Fibroblast of lung (primary cell): ENCODE data around the gene ABCD4.

Experiments
- EZH2 ChIP-seq: IDR thresholded peaks from 2 replicates; pipeline ENCODE4 v1.5.1; 2012; ENCODE audit warnings: low read length, control low read depth, mild to moderate bottlenecking; ENCODE audit errors: missing control alignments
- TF ChIP-seq, protein P1 (sequence below), 2 donors: IDR thresholded peaks in 1 of 2; conservative IDR thresholded peaks in 1 of 2; 1 replicate in 1 of 2; 2 replicates in 1 of 2; pipeline ENCODE4 v1.5.1; 2011 to 2012; ENCODE audit warnings: low read length in 2 of 2, control low read depth in 1 of 2, inconsistent platforms in 1 of 2, low read depth in 1 of 2, mild to moderate bottlenecking in 1 of 2

DNA sequence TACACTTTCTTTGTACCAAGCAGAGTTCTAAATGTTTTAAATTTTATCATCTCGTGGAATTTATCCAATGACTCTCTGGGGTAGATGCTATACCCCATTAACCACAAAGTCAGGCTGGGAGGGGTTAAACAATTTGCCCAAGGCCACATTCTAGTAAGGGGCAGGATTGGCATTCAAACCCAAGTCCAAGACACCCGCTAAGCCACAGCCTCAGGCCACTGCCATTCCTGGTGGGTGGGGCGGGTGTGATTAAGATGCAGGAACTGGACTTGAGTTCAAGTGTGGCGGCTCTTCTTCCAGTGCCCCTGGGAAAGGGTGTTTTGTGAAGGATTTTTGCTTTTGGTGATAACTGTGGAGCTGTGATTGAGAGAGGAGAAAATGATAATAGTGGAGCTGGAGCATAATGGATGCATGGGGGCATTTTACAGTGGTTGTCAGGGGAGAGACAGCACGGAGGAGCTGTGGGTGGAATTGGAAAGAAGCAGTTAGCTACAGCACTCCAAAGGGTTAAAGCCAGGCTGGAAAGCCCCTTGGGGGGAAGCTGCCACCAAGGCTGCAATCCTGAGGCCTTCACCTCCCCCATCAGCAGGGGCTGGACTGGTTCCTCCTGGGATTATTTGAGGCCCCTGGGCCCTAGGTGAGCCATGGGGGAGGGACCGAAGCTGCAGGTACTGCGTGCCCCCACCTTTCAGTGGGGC, 44.5 kb upstream of the ABCD4 start:
- no peak for TF ChIP-seq EZH2
- TF ChIP-seq, protein P1, sequence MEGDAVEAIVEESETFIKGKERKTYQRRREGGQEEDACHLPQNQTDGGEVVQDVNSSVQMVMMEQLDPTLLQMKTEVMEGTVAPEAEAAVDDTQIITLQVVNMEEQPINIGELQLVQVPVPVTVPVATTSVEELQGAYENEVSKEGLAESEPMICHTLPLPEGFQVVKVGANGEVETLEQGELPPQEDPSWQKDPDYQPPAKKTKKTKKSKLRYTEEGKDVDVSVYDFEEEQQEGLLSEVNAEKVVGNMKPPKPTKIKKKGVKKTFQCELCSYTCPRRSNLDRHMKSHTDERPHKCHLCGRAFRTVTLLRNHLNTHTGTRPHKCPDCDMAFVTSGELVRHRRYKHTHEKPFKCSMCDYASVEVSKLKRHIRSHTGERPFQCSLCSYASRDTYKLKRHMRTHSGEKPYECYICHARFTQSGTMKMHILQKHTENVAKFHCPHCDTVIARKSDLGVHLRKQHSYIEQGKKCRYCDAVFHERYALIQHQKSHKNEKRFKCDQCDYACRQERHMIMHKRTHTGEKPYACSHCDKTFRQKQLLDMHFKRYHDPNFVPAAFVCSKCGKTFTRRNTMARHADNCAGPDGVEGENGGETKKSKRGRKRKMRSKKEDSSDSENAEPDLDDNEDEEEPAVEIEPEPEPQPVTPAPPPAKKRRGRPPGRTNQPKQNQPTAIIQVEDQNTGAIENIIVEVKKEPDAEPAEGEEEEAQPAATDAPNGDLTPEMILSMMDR (conservative IDR thresholded peaks at IDR 0.05 in 1 of 2, IDR thresholded peaks at IDR 0.05 in 1 of 2; ENCODE audit: low read depth in 1 of 2, low read length in 2 of 2): no peak
